Measurements from ENCODE around the gene KIF20B.

The KIF20B gene

DNA sequence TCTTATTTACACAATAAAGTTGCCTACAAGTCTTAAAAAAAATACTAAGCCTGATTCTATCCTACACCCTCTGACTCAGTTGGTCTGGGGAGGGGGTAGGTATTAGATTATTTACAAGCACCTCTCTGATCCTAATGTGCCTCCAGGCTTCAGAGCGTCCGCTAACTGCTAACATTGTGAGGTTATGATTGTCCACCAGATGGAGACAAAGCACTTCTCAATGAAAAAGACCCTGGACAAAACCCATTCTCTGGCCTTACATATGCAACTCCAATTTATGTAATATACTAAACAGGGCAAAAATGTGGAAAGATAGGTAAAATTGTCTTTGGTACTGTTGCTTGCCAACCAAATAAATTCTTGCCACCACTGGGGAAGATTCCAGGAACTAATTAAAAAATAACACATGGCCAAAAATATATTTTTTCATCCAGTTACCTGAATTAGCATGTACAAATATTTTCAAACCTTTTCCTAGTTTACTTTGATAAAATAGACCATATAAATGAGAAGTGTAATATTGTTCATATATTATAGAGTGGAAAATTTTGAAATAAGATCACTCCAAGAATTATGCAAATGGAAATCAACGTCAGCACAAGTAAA is 92.4 kb downstream of the KIF20B start:
- H3K4me3 ChIP-seq (ENCODE audit: low read depth, low read length): no peak overlapping the region
- TF ChIP-seq, protein P1, sequence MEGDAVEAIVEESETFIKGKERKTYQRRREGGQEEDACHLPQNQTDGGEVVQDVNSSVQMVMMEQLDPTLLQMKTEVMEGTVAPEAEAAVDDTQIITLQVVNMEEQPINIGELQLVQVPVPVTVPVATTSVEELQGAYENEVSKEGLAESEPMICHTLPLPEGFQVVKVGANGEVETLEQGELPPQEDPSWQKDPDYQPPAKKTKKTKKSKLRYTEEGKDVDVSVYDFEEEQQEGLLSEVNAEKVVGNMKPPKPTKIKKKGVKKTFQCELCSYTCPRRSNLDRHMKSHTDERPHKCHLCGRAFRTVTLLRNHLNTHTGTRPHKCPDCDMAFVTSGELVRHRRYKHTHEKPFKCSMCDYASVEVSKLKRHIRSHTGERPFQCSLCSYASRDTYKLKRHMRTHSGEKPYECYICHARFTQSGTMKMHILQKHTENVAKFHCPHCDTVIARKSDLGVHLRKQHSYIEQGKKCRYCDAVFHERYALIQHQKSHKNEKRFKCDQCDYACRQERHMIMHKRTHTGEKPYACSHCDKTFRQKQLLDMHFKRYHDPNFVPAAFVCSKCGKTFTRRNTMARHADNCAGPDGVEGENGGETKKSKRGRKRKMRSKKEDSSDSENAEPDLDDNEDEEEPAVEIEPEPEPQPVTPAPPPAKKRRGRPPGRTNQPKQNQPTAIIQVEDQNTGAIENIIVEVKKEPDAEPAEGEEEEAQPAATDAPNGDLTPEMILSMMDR (IDR thresholded peaks at IDR 0.05; ENCODE audit: low read depth, low read length): peak; percentile 60

DNA sequence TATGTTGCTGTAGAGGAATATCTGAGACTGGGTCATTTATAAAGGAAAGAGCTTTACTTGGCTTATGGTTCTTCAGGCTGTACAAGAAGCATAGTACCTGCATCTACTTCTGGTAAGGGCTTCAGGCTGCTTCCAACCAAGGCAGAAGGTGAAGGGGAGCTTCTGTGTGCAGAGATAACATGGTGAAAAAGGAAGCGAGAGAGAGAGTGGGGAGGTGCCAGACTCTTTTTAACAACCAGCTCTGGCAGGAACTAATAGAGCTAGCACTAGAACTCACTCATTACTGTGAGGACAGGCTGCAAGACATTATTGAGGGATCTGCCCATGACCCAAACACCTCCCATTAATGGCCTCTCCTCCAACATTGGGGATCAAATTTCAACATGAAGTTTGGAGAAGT is 94.5 kb downstream of the KIF20B start:
- TF ChIP-seq, protein P1 (IDR thresholded peaks at IDR 0.05; ENCODE audit: low read depth, low read length): no peak

DNA sequence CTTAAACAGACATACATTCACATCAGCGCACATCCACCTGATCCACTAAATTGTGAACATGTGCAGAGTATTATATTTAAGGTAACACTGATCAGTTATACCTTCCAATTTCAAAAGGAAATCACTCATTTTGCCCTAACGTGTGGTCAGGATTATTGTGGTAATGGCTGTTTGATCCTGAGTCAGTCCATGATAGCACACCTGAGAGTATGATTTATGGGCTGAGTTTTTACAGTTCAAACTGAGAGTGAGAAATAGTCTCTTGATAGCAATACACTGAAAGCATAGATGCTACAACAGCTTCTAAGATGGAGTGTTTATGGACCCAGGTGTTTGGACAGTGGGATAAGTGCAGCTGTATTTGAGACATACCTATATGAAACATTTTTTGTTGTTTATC is 96.7 kb downstream of the KIF20B start:
- TF ChIP-seq, protein P1 (IDR thresholded peaks at IDR 0.05; ENCODE audit: low read depth, low read length): no peak
- no peak overlapping the region for H3K4me3 ChIP-seq (ENCODE audit: low read depth, low read length)

More for the DNA sequence above, 94.5 kb downstream of the KIF20B start:
- H3K4me3 ChIP-seq (ENCODE audit: low read depth, low read length): no peak overlapping the region

DNA sequence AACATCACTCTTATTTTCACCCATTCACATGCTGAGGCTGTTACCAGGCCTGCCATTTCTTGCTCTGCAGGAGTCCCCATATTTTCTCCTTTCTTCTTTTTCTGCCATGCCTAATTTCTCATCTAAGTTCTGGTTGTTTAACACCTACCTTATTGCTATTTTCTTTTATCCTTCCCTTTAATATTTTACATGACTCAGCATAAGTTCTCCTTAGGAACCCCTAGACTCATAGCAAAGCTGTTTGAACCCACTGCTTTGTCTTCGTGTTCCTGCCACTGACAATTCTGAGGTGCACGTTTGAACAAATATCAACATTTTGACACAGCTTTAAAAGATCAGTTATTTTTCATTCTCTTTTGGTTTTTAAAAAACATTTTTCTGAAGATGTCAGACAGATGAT is 98.2 kb downstream of the KIF20B start:
- H3K4me3 ChIP-seq (ENCODE audit: low read depth, low read length): no peak overlapping the region
- TF ChIP-seq, protein P1 (IDR thresholded peaks at IDR 0.05; ENCODE audit: low read depth, low read length): no peak

DNA sequence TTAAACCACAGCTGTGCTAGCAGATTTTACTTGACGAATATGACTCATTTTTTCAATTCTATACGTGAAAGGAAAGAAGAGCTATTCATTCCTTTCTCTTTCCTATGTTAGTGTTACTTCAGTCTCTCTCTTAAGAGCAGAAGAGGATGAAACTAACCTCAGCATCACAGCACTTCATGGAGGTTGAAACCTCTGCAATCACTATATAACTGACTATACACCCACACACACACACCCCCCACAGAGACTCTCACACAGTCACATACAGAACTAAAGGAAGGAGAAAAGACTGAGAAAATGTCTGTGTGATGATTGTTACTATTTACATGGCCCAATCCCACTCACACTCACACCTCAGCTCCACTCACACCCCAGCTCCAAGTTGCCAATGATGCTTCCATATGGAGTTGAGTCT is 104.2 kb downstream of the KIF20B start:
- TF ChIP-seq, protein P1 (IDR thresholded peaks at IDR 0.05; ENCODE audit: low read depth, low read length): no peak
- H3K4me3 ChIP-seq (ENCODE audit: low read depth, low read length): no peak overlapping the region

DNA sequence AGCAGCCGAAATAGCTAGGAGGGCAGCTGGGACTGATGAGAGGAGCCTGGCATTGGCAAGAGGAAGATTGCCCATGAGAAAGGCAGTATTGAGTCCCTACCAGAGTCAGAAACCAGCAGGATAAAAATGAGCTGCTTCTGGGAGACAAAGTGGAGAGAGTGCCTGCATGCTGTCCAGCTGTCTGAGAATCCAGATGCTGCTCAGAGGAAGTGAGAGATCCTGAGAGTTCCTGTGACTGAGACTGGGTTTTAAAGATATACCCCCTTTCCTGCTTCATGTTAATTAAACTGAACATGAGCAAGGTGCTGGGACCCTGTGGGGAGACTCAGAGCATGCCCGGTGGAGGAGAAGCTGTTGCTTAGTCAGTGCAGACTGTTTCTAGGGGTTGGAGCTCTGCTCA is 107.5 kb downstream of the KIF20B start:
- no peak overlapping the region for H3K4me3 ChIP-seq (ENCODE audit: low read depth, low read length)
- TF ChIP-seq, protein P1 (IDR thresholded peaks at IDR 0.05; ENCODE audit: low read depth, low read length): no peak

DNA sequence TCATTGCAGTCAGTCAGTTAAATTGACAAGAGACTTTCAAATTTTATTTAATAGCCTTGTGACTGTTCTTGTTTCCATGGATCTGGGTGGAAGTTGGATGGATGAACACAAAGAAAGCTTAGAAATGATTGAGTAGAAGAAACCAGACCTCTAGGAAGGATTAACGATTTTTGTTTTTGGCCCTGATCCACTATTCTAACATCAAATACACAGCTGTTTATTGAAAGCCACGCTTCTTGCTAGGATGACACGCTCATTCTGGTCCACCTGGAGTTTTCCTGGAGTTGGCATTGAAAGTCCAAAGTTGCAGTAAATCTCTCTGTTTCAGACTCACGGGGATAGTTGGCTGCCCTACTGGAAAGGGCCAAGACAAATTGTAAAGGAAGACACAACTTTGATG is 108.4 kb downstream of the KIF20B start:
- no peak overlapping the region for H3K4me3 ChIP-seq (ENCODE audit: low read depth, low read length)
- TF ChIP-seq, protein P1 (IDR thresholded peaks at IDR 0.05; ENCODE audit: low read depth, low read length): no peak

All from WI38 (cell line).